MCF 10A (cell line): ENCODE results near the gene TPTE. TPM values are rescaled to one million over a fixed set of nuclear protein-coding genes. Genes with fewer than 3 reads are reported as not detected.
"Not testable (repeated sequence)": the region's sequence is repeated elsewhere in the genome, so short reads cannot be mapped to it uniquely, and the experiment has no call there.

Experiments used
- BruUV-seq: library from RNA; stranded (reverse); fragments of 400-500 nt; replicated peaks from 2 replicates; lab custom pipeline; 2021; lab: Mats Ljungman, UMichigan
- CTCF ChIA-PET: fragments of 300-600 bp; sonication (Branson Sonifier 250); formaldehyde crosslinking; extraction: SDS; loops from one replicate; lab custom pipeline; 2021; ENCODE audit warnings: antibody characterized with exemption, inconsistent platforms; lab: Yijun Ruan, JAX
- POLR2A ChIA-PET: fragments of 300-600, 350-650 bp; sonication (Branson Sonifier 250); formaldehyde crosslinking; extraction: SDS; loops from one replicate; lab custom pipeline; 2020; ENCODE audit warnings: antibody characterized with exemption, inconsistent platforms; lab: Yijun Ruan, JAX
- DNase-seq: peaks from one replicate; pipeline ENCODE4 v3.0.0-alpha.2; 2018; ENCODE audit not compliant: unreplicated experiment
- H3K27ac Mint-ChIP-seq: one replicate; pipeline ENCODE4 v1.8.0; 2022; ENCODE audit warnings: mild to moderate bottlenecking, low read depth, mixed read lengths; ENCODE audit not compliant: unreplicated experiment
- H3K27me3 Mint-ChIP-seq: one replicate; pipeline ENCODE4 v1.8.0; 2022; ENCODE audit warnings: mixed read lengths; ENCODE audit not compliant: insufficient read depth, unreplicated experiment
- H3K36me3 Mint-ChIP-seq: one replicate; pipeline ENCODE4 v1.8.0; 2022; ENCODE audit warnings: mild to moderate bottlenecking, moderate library complexity, mixed read lengths; ENCODE audit not compliant: insufficient read depth, unreplicated experiment
- H3K4me1 Mint-ChIP-seq: one replicate; pipeline ENCODE4 v1.8.0; 2022; ENCODE audit warnings: mixed read lengths; ENCODE audit not compliant: insufficient read depth, unreplicated experiment
- H3K4me3 Mint-ChIP-seq: one replicate; pipeline ENCODE4 v1.8.0; 2022; ENCODE audit warnings: mild to moderate bottlenecking, moderate library complexity, mixed read lengths; ENCODE audit not compliant: unreplicated experiment
- H3K9me3 Mint-ChIP-seq: one replicate; pipeline ENCODE4 v1.8.0; 2022; ENCODE audit warnings: mixed read lengths; ENCODE audit not compliant: unreplicated experiment
- CTCF ChIP-seq: fragments of 200-600 bp; IDR thresholded peaks from one replicate; pipeline ENCODE4 v1.8.0; 2022; ENCODE audit warnings: antibody characterized with exemption, mild to moderate bottlenecking; ENCODE audit not compliant: unreplicated experiment
- intact Hi-C: fragments of 100-400 bp; cut with micrococcal nuclease; formaldehyde crosslinking; loops from 2 replicates; pipeline ENCODE4 v1.14.1; 2022
- total RNA-seq: library from RNA; stranded (reverse); gene quantifications from 2 replicates; pipeline ENCODE4 v1.2.3, GENCODE V29; 2022

The TPTE gene
- total RNA-seq, 1 experiment from 2014 or later = not detected

GRCh38 chr21:10511116-10511515 is 10.3 kb upstream of the TPTE start:
- Mint-ChIP-seq H3K4me3 (no peak overlapping the region), H3K9me3 (peaks cover 23% of the 10 kb centered on the region), H3K27me3 (no peaks in the 10 kb centered on the region), H3K4me1 (no peaks in the 10 kb centered on the region), H3K36me3 (no peaks in the 10 kb centered on the region), H3K27ac (no peak overlapping the region)
- no peak for DNase-seq
- intact Hi-C loops = no loop called here
- no TSS peak for BruUV-seq
- ChIA-PET POLR2A (no interaction called here), CTCF (no interaction called here)
- TF ChIP-seq CTCF = no peak

GRCh38 chr21:10516889-10517288 is 4.5 kb upstream of the TPTE start:
- H3K27me3 Mint-ChIP-seq, H3K36me3 Mint-ChIP-seq, intact Hi-C loops, H3K4me1 Mint-ChIP-seq, H3K27ac Mint-ChIP-seq, CTCF ChIA-PET, H3K4me3 Mint-ChIP-seq, DNase-seq, BruUV-seq: not testable (repeated sequence)
- POLR2A ChIA-PET = interaction anchor here (0.6 kb wide), 1 partner anchor 157 kb away, joined by 3 read pairs; no protein-coding TSS in a partner anchor
- H3K9me3 Mint-ChIP-seq = peaks cover 35% of the 10 kb centered on the region

GRCh38 chr21:10517904-10518303 is 3.5 kb upstream of the TPTE start:
- H3K36me3 Mint-ChIP-seq, DNase-seq, CTCF ChIA-PET, POLR2A ChIA-PET, intact Hi-C loops, H3K4me1 Mint-ChIP-seq, H3K4me3 Mint-ChIP-seq, BruUV-seq, H3K27me3 Mint-ChIP-seq, H3K27ac Mint-ChIP-seq: not testable (repeated sequence)
- H3K9me3 Mint-ChIP-seq = peaks cover 33% of the 10 kb centered on the region

- peaks cover 28% of the 10 kb centered on the region for H3K9me3 Mint-ChIP-seq
- H3K27ac Mint-ChIP-seq, POLR2A ChIA-PET, H3K4me1 Mint-ChIP-seq, CTCF ChIA-PET, BruUV-seq, intact Hi-C loops, DNase-seq, H3K4me3 Mint-ChIP-seq, H3K27me3 Mint-ChIP-seq, H3K36me3 Mint-ChIP-seq: not testable (repeated sequence)
Measured at GRCh38 chr21:10521835-10522500, 585 bp downstream of the TPTE start.

- Mint-ChIP-seq H3K4me3 (no peak overlapping the region), H3K36me3 (no peaks in the 10 kb centered on the region)
- TF ChIP-seq CTCF = no peak
Measured at GRCh38 chr21:10539956-10540355, 18.6 kb downstream of the TPTE start.

GRCh38 chr21:10544376-10544775 is 23.0 kb downstream of the TPTE start:
- H3K4me3 Mint-ChIP-seq, DNase-seq, H3K36me3 Mint-ChIP-seq, intact Hi-C loops, CTCF ChIA-PET, H3K27me3 Mint-ChIP-seq, H3K4me1 Mint-ChIP-seq, H3K27ac Mint-ChIP-seq, BruUV-seq, POLR2A ChIA-PET: not testable (repeated sequence)
- peaks cover 14% of the 10 kb centered on the region for H3K9me3 Mint-ChIP-seq

More at GRCh38 chr21:10539956-10540355, 18.6 kb downstream of the TPTE start:
- intact Hi-C loops = no loop called here
- ChIA-PET CTCF (no interaction called here), POLR2A (no interaction called here)
- Mint-ChIP-seq H3K4me1 (no peaks in the 10 kb centered on the region), H3K27me3 (no peaks in the 10 kb centered on the region), H3K9me3 (no peaks in the 10 kb centered on the region), H3K27ac (no peak overlapping the region)
- DNase-seq = no peak
- no TSS peak for BruUV-seq

GRCh38 chr21:10547868-10548267 is 26.5 kb downstream of the TPTE start:
- BruUV-seq, H3K27ac Mint-ChIP-seq, DNase-seq, H3K4me3 Mint-ChIP-seq, POLR2A ChIA-PET, H3K27me3 Mint-ChIP-seq, CTCF ChIA-PET, H3K36me3 Mint-ChIP-seq, H3K4me1 Mint-ChIP-seq, intact Hi-C loops: not testable (repeated sequence)
- H3K9me3 Mint-ChIP-seq = peaks cover 21% of the 10 kb centered on the region
